GM18873 (cell line): Measurements from ENCODE around the gene TFE3.
A peak's percentile ranks its signal among the peaks of the same experiment; 100 is the strongest.

ENCODE experiments used
- ATAC-seq: cut with Tn5 transposase; IDR thresholded peaks from one replicate; pipeline ENCODE4 v1.9.1; 2021; ENCODE audit warnings: mild to moderate bottlenecking, moderate library complexity, moderate number of reproducible peaks; ENCODE audit not compliant: unreplicated experiment, low FRiP score

Gene TFE3, protein sequence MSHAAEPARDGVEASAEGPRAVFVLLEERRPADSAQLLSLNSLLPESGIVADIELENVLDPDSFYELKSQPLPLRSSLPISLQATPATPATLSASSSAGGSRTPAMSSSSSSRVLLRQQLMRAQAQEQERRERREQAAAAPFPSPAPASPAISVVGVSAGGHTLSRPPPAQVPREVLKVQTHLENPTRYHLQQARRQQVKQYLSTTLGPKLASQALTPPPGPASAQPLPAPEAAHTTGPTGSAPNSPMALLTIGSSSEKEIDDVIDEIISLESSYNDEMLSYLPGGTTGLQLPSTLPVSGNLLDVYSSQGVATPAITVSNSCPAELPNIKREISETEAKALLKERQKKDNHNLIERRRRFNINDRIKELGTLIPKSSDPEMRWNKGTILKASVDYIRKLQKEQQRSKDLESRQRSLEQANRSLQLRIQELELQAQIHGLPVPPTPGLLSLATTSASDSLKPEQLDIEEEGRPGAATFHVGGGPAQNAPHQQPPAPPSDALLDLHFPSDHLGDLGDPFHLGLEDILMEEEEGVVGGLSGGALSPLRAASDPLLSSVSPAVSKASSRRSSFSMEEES

GRCh38 chrX:49043220-49043986 lies at the start of gene TFE3:
TSS of gene TFE3 (minus strand) at chrX:49043357. CDS start at chrX:49043226, 131 bp downstream.
- ATAC-seq, result peak; percentile 65

DNA sequence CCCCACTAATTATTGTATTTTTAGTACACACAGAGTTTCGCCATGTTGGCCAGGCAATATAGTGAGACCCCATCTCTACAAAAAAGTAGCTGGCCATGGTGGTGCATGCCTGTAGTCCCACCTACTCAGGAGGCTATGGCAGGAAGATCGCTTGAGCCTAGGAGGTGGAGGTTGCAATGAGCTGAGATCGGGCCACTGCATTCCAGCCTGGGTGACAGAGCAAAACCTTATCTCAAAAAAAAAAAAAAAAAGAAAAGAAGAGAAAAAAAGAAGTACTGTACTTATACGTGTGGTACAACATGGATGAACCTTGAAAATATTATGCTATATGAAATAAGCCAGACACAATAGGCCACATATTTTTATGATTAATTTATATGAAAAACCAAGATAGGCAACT lies 46.4 kb upstream of the TFE3 start:
- no peak for ATAC-seq

DNA sequence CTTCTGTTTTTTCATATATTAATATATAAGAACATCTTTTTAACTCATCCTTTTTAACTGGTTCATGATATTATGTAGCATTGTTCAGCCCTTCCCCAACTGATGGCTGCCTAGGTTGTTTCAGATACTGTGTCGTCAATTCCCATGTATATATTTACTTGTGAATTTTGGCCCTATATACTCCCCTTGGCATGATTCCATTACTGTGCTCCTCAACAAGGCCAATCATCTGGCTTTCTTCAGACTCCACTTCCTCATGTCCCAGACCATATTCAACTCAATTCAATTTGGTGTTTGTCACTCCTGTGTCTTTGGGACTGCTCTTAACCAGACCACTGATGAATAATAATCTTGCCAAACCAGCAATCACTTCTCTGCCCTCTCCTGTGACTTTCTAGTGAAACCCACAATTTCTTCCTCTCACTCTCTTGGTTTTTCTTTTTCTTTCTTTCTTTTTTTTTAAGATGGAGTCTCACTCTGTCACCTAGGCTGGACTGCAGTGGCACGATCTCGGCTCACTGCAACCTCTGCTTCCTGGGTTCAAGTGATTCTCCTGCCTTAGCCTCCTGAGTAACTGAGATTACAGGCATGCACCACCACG lies 39.2 kb upstream of the TFE3 start:
- no peak for ATAC-seq

DNA sequence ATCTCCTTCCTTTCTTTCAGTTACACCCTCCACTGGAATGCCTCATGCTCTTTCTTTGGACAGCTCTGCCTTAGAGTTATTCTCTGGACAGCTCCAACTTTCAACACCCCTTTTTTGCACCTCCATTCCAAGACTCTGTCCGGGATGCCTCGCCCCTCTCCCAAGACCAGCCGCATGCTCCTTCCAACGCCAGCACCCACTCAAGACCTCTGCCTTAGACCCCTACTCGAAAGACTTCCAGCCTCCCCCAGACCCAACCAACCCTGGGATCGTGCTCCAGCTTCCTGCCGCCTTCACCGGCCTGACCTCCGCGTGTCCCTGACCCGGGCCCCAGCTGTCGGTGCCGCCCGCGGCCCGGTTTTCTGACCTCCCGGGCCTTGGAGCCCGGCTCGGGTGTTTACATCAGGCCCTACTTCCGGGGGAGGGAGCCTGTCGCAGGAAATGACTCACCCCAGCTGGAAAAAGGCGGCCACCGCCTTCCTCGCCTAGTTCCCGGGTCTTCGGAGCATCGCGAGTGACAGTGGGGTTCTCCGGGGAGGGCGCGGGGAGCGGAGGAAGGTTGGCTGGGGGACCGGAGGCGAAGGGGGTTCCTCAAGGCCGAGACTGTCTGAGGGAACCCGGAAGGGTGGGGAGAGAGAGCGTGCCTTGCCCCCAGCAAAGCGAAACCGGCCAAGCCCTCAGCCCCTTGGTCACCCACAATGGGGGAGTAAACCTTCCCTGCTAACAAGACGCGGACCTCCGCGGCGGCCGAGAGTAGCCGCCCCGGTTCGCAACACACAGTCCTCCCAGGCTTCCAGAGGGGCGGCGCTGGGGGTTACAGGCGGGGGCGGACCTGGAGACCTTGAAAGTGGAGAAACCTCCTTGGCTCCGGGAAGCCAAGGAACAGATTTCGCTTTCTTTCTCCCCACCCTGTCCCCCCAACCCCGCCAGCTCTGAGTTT lies 36.6 kb upstream of the TFE3 start, which contains the start of gene WDR45:
Gene WDR45 (minus strand): TSS at position 399 of the 940 bp plus-strand sequence. CDS start 1,792 bp downstream, outside the sequence.
- ATAC-seq, result no peak

DNA sequence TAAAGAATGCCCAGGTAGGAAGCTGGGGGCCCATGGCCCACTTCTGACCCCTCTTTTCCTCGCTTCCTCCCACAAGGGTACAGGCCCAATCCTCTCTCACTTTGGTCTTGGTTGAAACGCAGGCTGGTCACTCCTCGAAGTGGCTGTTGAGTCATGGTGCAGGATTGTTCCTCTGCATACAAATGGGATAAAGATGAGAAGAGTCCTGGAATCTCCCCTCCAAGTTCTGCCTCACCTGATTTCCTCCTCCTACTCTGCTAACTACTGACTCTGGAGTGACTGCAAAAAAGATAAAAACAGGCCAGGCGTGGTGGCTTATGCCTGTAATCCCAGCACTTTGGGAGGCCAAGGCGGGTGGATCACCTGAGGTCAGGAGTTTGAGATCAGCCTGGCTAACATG lies 34.8 kb upstream of the TFE3 start:
- no peak for ATAC-seq

DNA sequence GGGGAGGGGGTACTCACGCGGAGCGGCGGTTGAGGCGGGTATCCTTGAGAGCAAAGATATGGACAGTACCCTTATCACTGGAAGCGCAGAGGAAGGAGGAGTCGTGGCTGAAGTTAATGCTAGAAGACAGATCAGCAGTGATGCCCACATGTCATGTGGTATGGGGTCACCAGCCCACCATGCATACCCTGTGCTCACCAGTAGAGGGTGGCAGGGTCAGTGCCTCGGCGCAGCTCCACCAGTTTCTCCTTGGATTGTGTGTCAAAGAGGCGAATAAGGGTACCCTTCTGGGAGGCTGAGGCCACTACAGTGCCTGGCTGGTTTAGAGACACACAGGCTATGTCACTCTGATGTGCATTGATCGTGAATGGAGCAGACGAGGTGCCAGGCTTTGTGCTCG lies 32.2 kb upstream of the TFE3 start:
- no peak for ATAC-seq

GRCh38 chrX:49073601-49074575 lies 30.7 kb upstream of the TFE3 start, which contains the start of gene PRAF2:
TSS of gene PRAF2 (minus strand) at chrX:49074002. CDS start at chrX:49073987, 15 bp downstream.
- no peak for ATAC-seq

GRCh38 chrX:49072712-49073095 lies 29.5 kb upstream of the TFE3 start:
- ATAC-seq, result no peak

DNA sequence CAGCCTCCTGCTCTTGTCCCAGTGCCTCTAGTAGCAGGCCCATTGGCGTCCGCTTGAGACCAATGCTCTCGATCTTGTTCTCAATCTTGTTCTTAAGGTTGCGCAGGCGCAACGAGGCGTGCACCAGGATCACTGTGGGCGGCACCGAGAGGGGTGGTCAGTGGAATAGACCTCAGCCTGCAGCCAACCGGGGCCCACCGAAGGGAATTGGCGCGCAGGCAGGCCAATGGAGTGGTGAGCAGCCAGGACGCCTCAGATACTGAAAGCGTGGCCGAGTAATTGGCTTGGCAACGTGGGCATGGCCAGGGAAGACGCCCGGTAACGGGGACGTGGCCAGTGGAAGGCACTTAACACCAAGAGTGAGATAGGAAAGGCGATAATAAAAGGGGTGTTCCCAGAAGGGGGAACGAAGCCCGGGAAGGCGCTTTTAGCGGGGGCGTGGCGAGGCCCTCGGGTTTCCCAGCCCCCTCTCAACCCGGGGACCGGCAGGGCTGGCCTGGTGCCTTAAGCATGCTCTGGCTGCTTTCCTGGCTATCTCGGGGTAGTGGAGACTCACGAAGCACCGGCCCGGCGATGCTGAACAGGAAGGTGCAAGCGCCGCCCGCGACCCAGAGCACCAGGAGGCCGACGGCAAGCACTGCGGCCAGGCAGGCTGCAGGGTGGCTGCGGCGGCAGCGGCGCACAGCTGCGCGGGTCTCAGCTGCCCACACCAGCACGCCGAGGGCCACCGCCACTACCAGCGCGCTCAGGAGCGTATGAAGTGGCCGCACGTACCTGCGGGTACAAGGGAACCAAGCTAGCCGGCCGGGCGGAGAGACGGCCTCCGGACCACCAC lies 28.9 kb upstream of the TFE3 start:
- ATAC-seq, result no peak

GRCh38 chrX:49070988-49071387 lies 27.8 kb upstream of the TFE3 start:
- no peak for ATAC-seq

DNA sequence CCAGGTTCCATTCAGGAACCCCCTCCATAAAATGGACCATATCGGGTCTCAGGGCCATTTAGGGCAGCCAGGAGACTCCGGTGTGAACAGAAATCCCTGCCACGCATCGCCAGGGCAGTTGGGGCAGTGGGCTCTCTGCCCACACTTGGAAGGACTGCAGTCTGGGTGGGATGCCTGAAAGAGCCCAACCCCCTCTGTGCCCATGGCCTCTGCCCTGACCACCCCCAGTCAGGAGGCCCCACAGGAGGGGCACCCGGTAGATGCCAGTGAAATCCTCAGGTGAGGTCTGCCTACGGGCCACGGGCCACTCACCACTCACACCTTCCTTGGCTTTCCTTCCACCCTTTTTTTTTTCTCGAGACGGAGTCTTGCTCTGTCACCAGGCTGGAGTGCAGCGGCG lies 25.9 kb upstream of the TFE3 start:
- no peak for ATAC-seq

GRCh38 chrX:49067285-49068120 lies 24.3 kb upstream of the TFE3 start:
- no peak for ATAC-seq

DNA sequence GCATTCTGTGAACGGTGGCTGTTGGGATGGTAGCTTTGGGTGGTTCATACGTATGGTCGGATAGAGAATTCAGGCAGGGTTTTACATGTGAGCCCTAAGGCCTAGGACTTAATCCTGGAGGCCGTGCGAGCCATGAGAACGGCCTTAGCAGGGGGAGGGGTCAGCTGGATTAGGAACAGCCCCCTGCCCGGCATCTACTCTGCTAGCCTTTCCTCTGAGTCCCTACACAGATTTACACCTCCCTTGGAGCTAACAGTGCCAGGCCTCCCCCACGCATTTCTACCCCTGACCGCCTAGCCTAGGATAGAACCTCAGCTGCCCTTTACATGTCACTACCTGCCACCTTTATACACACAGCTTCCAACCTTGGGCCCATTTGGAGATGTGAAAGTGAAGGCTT lies 23.5 kb upstream of the TFE3 start:
- ATAC-seq, result no peak

- ATAC-seq, result no peak
Observed at GRCh38 chrX:49066278-49066677, 23.1 kb upstream of the TFE3 start.

GRCh38 chrX:49064735-49065134 lies 21.6 kb upstream of the TFE3 start:
- no peak for ATAC-seq

DNA sequence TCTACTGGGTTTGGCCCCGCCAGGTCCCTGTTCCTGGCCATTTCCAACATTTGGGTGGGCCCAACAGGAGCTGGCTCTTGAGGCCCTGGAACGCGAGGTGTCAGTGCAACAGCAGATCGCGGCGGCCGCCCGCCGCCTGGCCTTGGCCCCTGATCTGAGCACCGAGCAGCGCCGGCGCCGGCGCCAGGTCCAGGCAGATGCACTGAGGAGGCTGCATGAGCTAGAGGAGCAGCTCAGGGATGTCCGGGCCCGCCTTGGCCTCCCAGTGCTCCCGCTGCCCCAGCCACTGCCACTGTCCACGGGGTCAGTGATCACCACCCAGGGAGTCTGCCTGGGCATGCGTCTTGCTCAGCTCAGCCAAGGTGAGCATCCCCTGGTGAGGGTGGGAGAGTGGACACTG lies 21.1 kb upstream of the TFE3 start:
- no peak for ATAC-seq

GRCh38 chrX:49063715-49064114 lies 20.6 kb upstream of the TFE3 start:
- ATAC-seq, result no peak
